Right lobe of liver (tissue), 6 donors: Measurements from ENCODE around the gene PLCXD3. TPM values are rescaled to one million over a fixed set of nuclear protein-coding genes. Genes with fewer than 3 reads are reported as not detected.

Experiments used
- ATAC-seq, 4 donors: fragments of 200-7000 bp; cut with Tn5 transposase; one replicate each; pipeline ENCODE4 v1.9.1; 2020; ENCODE audit warnings: mild to moderate bottlenecking in 4 of 4, moderate library complexity in 4 of 4
- DNase-seq, 3 donors: peaks; one replicate each; pipeline ENCODE4 v3.0.0-alpha.2; 2020
- H3K27ac ChIP-seq, 3 donors: fragments of 200-600 bp; one replicate each; pipeline ENCODE4 v1.8.0; 2022
- H3K27me3 ChIP-seq, 2 donors: fragments of 200-600 bp; one replicate each; pipeline ENCODE4 v1.8.0; 2022
- H3K36me3 ChIP-seq, 4 donors: fragments of 200-600 bp; sonication (generic) in 1 of 4; one replicate each; pipeline versions ENCODE4 v1.5.1 to v1.8.0; 2017 to 2022; ENCODE audit warnings: control low read depth in 1 of 4
- H3K4me1 ChIP-seq, 4 donors: fragments of 200-600 bp; sonication (generic) in 1 of 4; one replicate each; pipeline versions ENCODE4 v1.5.1 to v1.8.0; 2017 to 2022; ENCODE audit warnings: control low read depth in 1 of 4
- H3K4me3 ChIP-seq, 3 donors: fragments of 200-600 bp; one replicate each; pipeline ENCODE4 v1.8.0; 2022
- H3K9me3 ChIP-seq, 4 donors: fragments of 200-600 bp; sonication (generic) in 1 of 4; one replicate each; pipeline versions ENCODE4 v1.5.1 to v1.8.0; 2017 to 2022; ENCODE audit warnings: control low read depth in 1 of 4
- POLR2A ChIP-seq: fragments of 450-650 bp; IDR thresholded peaks from one replicate; pipeline ENCODE4 v1.6.1; 2017; ENCODE audit warnings: antibody characterized with exemption, mild to moderate bottlenecking
- WGBS: methylation state at CpG from one replicate; pipeline ENCODE4 v1.1.6; 2018; ENCODE audit warnings: low coverage, low lambda C conversion rate; ENCODE audit not compliant: insufficient coverage; ENCODE audit errors: missing lambda C conversion rate; 5-methylcytosine and 5-hydroxymethylcytosine counted together
- intact Hi-C, 2 donors: fragments of 100-400 bp; cut with DNase I; formaldehyde crosslinking; loops; one replicate each; pipeline versions ENCODE4 v1.11.2 to v1.14.1; 2022
- total RNA-seq, 6 experiments: library from RNA; depleted of rRNA in 2 of 6; stranded (reverse); fragments of >200 nt in 2 of 6; fragmentation: NEBNext Ultra II Directional in 3 of 6; extraction: Animal tissue kit (Norgen Biotek cat#: 25700) in 3 of 6; gene quantifications; one replicate each; pipeline versions ENCODE4 v1.1.0 to v1.2.4, GENCODE V29; 2016 to 2023
- TF ChIP-seq, protein P1 (sequence below), 4 donors: fragments of 200-600 bp in 3 of 4; fragments of 450-650 bp in 1 of 4; IDR thresholded peaks; one replicate each; pipeline versions ENCODE4 v1.5.1 to v1.8.0; 2016 to 2022; ENCODE audit warnings: antibody characterized with exemption in 4 of 4, mild to moderate bottlenecking in 2 of 4
- donor health status: DM: no; HTN: yes; CAD: no.
- donor health status: DM: no; HTN: no; CAD: no.
- donor health status: DM: no; HTN: no; CAD: no.
- donor health status: DM: no; HTN: yes; CAD: no.
- donor health status: DM: no; HTN: yes; CAD: no.

PLCXD3 gene
- total RNA-seq, 6 experiments from 2014 or later: 0.27 to 3.5 (median 1.1) TPM

DNA sequence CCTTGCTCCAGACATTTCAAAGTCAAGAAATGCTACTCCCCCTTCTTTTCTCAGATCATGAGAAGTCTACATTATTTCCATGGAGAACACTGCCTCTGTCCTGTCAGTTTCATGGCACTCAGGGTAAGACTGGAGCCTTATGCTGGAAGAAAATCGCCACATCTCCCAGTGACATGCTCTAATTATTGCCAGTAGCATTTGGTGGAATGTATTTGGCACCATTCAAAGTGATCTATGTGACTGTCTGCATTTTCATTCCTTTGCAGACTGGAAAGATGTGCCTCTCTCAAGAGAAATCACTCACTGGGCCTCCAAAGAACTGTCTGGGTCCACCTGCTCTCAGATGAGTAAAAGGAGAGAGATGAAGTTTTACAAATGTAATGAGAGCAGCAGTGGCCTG lies 840 bp upstream of the PLCXD3 start:
- no peaks in the 10 kb centered on the region for H3K9me3 ChIP-seq
- intact Hi-C loops: no loop called here
- no peak overlapping the region for H3K27ac ChIP-seq
- WGBS: 75% methylated on average over 1 of the region's 1 CpG
- H3K36me3 ChIP-seq: no peaks in the 10 kb centered on the region
- H3K27me3 ChIP-seq: peaks cover 0 to 11% of the 10 kb centered on the region in 2 donors
- no peak overlapping the region for H3K4me3 ChIP-seq
- peaks cover 0 to 10% (median 3%) of the 10 kb centered on the region in 4 donors for H3K4me1 ChIP-seq
- ATAC-seq: no peak
- DNase-seq: no peak
- TF ChIP-seq, protein P1, sequence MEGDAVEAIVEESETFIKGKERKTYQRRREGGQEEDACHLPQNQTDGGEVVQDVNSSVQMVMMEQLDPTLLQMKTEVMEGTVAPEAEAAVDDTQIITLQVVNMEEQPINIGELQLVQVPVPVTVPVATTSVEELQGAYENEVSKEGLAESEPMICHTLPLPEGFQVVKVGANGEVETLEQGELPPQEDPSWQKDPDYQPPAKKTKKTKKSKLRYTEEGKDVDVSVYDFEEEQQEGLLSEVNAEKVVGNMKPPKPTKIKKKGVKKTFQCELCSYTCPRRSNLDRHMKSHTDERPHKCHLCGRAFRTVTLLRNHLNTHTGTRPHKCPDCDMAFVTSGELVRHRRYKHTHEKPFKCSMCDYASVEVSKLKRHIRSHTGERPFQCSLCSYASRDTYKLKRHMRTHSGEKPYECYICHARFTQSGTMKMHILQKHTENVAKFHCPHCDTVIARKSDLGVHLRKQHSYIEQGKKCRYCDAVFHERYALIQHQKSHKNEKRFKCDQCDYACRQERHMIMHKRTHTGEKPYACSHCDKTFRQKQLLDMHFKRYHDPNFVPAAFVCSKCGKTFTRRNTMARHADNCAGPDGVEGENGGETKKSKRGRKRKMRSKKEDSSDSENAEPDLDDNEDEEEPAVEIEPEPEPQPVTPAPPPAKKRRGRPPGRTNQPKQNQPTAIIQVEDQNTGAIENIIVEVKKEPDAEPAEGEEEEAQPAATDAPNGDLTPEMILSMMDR (IDR thresholded peaks at IDR 0.05): no peak
- TF ChIP-seq POLR2A: no peak

DNA sequence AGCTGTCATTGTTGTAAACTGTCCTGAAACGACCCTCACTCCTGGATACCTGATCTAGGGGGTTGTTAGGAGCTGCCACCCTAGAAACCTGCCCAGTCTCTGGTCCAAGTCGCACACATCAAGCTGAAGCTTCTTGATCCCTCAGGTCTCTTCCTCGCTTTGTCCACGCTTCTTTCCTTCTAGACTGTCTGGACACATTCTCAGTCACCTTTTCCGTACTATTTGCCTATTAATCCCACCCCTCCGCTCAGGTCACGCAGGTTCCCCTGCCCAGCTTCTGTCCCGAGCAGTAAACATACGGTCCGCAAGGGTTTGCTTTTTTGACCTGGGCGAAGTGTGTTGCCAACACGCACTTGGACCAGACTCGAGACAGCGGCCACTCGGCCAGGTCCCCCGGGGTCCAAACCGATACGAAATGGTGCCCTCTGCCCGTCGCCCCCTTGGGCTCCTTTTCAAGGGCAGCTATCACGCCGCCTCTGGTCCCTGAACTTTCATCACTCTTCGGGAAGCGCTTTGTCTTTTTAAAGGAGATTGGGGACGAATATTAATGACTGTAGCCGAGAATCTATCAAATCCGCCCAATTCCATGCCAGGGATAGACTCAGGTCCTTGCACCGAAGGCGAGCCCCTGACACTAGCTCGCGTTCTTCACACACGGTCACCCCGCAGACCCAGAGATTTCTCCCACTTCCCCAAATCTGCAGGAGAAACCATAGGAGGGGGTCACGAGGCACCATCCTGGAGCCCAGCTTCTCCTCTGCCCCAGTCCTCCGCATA lies 814 bp downstream of the PLCXD3 start:
- no peaks in the 10 kb centered on the region for H3K36me3 ChIP-seq
- TF ChIP-seq, protein P1 (IDR thresholded peaks at IDR 0.05): no peak
- TF ChIP-seq POLR2A: no peak
- H3K4me1 ChIP-seq: peaks cover 0 to 10% (median 3%) of the 10 kb centered on the region in 4 donors
- intact Hi-C loops: no loop called here
- peaks cover 0 to 11% of the 10 kb centered on the region in 2 donors for H3K27me3 ChIP-seq
- H3K9me3 ChIP-seq: no peaks in the 10 kb centered on the region
- no peak overlapping the region for H3K27ac ChIP-seq
- peak overlapping the region in 2 of 3 donors; percentile 32 to 46 for H3K4me3 ChIP-seq
- peak in 1 of 3 donors; percentile 49 for DNase-seq
- ATAC-seq: peak in 2 of 4 donors; percentile 11 to 26
- 37% methylated on average over 25 of the region's 35 CpGs for WGBS

DNA sequence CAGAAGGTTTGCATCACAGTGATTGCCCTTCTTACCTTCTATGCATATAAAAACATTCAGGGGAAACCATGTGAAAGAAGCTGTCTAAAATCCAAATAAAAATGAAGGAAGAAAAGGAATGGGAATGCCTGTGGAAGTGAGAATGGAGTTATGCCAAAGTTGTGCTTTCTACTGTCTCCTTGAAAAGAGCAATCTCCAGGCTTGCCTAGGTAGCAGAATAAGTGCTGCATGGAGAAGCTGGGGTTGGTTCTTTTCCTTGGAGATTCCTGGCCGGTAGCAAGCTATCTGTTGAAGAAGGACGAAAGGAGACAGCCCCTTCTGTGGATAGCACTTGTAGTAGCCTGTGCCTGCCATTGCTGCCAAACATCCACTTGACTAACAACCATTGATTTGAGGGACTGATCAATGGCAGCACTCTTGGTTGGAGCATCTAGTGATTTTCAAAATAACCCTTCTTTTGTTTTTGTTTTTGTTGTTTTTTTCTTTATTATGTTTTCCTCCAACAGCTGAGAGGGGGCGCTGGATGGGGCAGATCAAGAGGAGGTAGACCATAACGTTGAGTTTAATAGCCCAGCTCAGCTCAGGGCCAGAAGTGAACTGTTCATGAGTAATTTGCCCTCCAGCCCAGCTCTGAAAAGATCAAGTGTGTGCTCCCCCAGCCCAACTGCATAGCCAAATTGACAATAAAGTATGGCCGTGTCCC lies 1.6 kb downstream of the PLCXD3 start:
- Histone ChIP-seq H3K4me1 (peaks cover 0 to 10% (median 3%) of the 10 kb centered on the region in 4 donors), H3K27ac (no peak overlapping the region), H3K4me3 (no peak overlapping the region), H3K9me3 (no peaks in the 10 kb centered on the region), H3K36me3 (no peaks in the 10 kb centered on the region), H3K27me3 (peaks cover 0 to 11% of the 10 kb centered on the region in 2 donors)
- no peak for TF ChIP-seq POLR2A
- TF ChIP-seq, protein P1 (IDR thresholded peaks at IDR 0.05): no peak
- WGBS: 25% methylated on average over 4 of the region's 5 CpGs
- DNase-seq (no peak), ATAC-seq (no peak)
- intact Hi-C loops: no loop called here

DNA sequence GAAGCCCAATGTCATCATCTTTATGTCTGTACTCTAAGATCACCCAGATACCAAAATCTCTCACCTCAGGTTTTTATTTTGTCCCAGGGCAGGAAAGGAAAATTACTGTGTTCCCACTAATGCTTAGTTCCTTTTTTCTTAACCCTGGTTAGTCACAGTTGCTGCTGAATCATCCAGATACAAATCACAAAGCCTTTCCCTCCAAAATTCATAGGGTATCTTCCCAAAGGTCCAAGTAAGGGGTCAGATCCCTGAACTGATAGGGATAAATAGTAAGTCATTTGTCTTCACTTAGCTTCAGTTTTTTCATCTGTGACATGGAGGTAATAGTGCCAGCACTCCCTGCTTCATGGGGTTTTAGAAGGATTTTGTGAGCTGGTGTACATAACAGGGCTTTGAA lies 2.2 kb downstream of the PLCXD3 start:
- no peak for TF ChIP-seq POLR2A
- TF ChIP-seq, protein P1 (IDR thresholded peaks at IDR 0.05): no peak
- Histone ChIP-seq H3K27ac (no peak overlapping the region), H3K4me3 (no peak overlapping the region), H3K27me3 (peaks cover 0 to 11% of the 10 kb centered on the region in 2 donors), H3K4me1 (peaks cover 0 to 10% (median 3%) of the 10 kb centered on the region in 4 donors), H3K9me3 (no peaks in the 10 kb centered on the region), H3K36me3 (no peaks in the 10 kb centered on the region)
- intact Hi-C loops: no loop called here
- ATAC-seq: no peak
- no peak for DNase-seq
